Measurements from ENCODE around the gene ASGR2. TPM values are rescaled to one million over a fixed set of nuclear protein-coding genes. Genes with fewer than 3 reads are reported as not detected.
"Not testable (repeated sequence)": the region's sequence is repeated elsewhere in the genome, so short reads cannot be mapped to it uniquely, and the experiment has no call there.

ASGR2 gene
- total RNA-seq, 1 donor from 2014 or later = not detected

DNA sequence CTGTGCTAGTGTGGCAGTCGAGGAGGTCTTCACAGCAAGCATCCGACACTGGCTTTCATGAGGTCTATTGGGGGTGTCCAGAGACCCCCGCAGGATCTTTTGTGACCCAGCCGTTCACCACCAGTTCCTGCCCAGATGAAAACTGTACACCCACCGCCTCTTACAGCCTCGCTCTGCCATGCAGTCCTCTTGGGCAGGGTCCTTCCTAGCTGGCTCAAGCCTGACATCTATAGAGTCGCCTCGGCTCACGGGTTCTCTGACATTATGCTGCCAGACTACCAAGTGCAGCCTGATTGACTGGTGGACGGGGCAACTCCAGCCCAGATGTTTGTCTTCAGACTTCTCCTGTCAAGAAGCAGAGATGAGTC lies 20.0 kb downstream of the ASGR2 start:
- Histone ChIP-seq H3K9ac (no peak overlapping the region), H3K4me3 (no peak overlapping the region), H3K27ac (no peak overlapping the region), H3K9me3 (ENCODE audit: low read depth) (no peaks in the 10 kb centered on the region), H3F3A (ENCODE audit: low read depth) (no peaks in the 10 kb centered on the region), H3K4me2 (no peak overlapping the region), H3K79me2 (ENCODE audit: low read depth) (no peaks in the 10 kb centered on the region), H3K36me3 (no peaks in the 10 kb centered on the region), H3K27me3 (peaks cover 3% of the 10 kb centered on the region), H3K4me1 (no peaks in the 10 kb centered on the region), H2AFZ (replicated peaks) (no peak overlapping the region), H4K20me1 (ENCODE audit: low read depth) (no peaks in the 10 kb centered on the region)
- Mint-ChIP-seq H3K9me3 (peaks cover 10% of the 10 kb centered on the region), H3K36me3 (peaks cover 2% of the 10 kb centered on the region), H3K27ac (peak overlapping the region; percentile 24), H3K4me1 (peaks cover 7% of the 10 kb centered on the region), H3K4me3 (no peak overlapping the region), H3K27me3 (ENCODE audit: insufficient read depth, low read depth) (peaks cover 14% of the 10 kb centered on the region)
- TF ChIP-seq, protein P1, sequence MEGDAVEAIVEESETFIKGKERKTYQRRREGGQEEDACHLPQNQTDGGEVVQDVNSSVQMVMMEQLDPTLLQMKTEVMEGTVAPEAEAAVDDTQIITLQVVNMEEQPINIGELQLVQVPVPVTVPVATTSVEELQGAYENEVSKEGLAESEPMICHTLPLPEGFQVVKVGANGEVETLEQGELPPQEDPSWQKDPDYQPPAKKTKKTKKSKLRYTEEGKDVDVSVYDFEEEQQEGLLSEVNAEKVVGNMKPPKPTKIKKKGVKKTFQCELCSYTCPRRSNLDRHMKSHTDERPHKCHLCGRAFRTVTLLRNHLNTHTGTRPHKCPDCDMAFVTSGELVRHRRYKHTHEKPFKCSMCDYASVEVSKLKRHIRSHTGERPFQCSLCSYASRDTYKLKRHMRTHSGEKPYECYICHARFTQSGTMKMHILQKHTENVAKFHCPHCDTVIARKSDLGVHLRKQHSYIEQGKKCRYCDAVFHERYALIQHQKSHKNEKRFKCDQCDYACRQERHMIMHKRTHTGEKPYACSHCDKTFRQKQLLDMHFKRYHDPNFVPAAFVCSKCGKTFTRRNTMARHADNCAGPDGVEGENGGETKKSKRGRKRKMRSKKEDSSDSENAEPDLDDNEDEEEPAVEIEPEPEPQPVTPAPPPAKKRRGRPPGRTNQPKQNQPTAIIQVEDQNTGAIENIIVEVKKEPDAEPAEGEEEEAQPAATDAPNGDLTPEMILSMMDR (IDR thresholded peaks at IDR 0.05) = no peak
- TF ChIP-seq EZH2phosphoT487 (IDR thresholded peaks at IDR 0.05) = no peak
- no peak for DNase-seq (ENCODE audit: low spot score)

DNA sequence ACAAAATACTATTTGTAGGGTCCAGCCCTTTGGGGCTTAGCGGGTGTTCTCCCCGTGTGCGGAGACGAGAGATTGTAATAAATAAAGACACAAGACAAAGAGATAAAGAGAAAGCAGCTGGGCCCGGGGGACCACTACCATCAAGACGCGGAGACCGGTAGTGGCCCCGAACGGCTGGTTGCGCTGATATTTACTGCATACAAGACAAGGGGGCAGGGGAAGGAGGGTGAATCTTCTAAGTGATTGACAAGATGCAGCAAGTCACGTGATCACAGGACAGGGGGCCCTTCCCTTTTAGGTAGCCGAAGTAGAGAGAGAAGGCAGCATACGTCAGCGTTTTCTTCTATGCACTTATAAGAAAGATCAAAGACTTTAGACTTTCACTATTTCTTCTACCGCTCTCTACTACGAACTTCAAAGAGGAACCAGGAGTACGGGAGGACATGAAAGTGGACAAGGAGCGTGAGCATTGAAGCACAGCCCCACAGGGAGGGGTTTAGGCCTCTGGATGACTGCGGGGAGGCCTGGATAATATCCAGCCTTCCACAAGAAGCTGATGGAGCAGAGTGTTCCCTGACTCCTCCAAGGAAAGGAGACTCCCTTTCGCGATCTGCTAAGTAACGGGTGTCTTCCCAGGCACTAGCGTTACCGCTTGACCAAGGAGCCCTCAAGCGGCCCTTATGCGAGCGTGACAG lies 23.2 kb downstream of the ASGR2 start:
- not testable (repeated sequence) for H3K27me3 ChIP-seq; H3K36me3 Mint-ChIP-seq; H3K9ac ChIP-seq; H3F3A ChIP-seq (ENCODE audit: low read depth); DNase-seq (ENCODE audit: low spot score); H3K9me3 ChIP-seq (ENCODE audit: low read depth); H4K20me1 ChIP-seq (ENCODE audit: low read depth); H3K27me3 Mint-ChIP-seq (ENCODE audit: insufficient read depth, low read depth); H3K4me3 Mint-ChIP-seq; H3K4me3 ChIP-seq; H3K27ac ChIP-seq; H2AFZ ChIP-seq (replicated peaks); H3K4me1 ChIP-seq; H3K4me2 ChIP-seq; H3K79me2 ChIP-seq (ENCODE audit: low read depth); H3K36me3 ChIP-seq
- Mint-ChIP-seq H3K27ac (peak overlapping the region; percentile 33), H3K9me3 (peaks cover 12% of the 10 kb centered on the region), H3K4me1 (peaks cover 12% of the 10 kb centered on the region)

DNA sequence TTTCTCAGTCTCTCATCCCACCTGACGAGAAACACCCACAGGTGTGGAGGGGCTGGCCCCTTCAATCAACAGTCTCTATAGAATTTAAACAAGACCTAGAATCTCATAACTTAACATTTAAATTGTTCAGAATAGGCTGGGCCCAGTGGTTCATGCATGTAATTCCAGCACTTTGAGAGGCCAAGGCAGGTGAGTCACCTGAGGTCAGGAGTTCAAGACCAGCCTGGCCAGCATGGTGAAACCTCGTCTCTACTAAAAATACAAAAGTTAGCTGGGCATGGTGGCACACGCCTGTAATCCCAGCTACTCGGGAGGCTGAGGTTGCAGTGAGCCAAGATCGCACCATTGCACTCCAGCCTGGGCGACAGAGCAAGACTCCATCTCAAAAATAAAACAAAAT lies 25.1 kb downstream of the ASGR2 start:
- not testable (repeated sequence) for H2AFZ ChIP-seq (replicated peaks); H3K36me3 Mint-ChIP-seq; H4K20me1 ChIP-seq (ENCODE audit: low read depth); H3K4me3 ChIP-seq; H3F3A ChIP-seq (ENCODE audit: low read depth); H3K9ac ChIP-seq; H3K4me2 ChIP-seq; H3K9me3 ChIP-seq (ENCODE audit: low read depth); H3K27me3 ChIP-seq; H3K27ac ChIP-seq; H3K4me3 Mint-ChIP-seq; H3K4me1 ChIP-seq; H3K27me3 Mint-ChIP-seq (ENCODE audit: insufficient read depth, low read depth); H3K27ac Mint-ChIP-seq; H3K36me3 ChIP-seq; H3K79me2 ChIP-seq (ENCODE audit: low read depth); DNase-seq (ENCODE audit: low spot score)
- Mint-ChIP-seq H3K9me3 (peaks cover 12% of the 10 kb centered on the region), H3K4me1 (peaks cover 12% of the 10 kb centered on the region)

DNA sequence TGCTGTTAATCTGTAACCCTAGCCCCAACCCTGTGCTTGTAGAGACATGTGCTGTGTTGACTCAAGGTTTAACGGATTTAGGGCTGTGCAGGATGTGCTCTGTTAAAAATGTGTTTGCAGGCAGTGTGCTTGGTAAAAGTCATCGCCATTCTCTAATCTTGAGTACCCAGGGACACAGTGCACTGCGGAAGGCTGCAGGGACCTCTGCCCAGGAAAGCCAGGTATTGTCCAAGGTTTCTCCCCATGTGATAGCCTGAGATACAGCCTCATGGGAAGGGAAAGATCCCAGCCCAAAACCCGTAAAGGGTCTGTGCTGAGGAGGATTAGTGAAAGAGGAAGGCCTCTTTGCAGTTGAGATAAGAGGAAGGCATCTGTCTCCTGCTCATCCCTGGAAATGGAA lies 26.2 kb downstream of the ASGR2 start:
- H3K36me3 Mint-ChIP-seq; H3K27ac ChIP-seq; H4K20me1 ChIP-seq (ENCODE audit: low read depth); H3K4me2 ChIP-seq; H3K4me3 ChIP-seq; H3K27ac Mint-ChIP-seq; H3K4me1 ChIP-seq; H3K27me3 Mint-ChIP-seq (ENCODE audit: insufficient read depth, low read depth); H3K36me3 ChIP-seq; H3K9me3 ChIP-seq (ENCODE audit: low read depth); H3K27me3 ChIP-seq; H3F3A ChIP-seq (ENCODE audit: low read depth); H3K4me3 Mint-ChIP-seq; DNase-seq (ENCODE audit: low spot score); H3K9ac ChIP-seq; H3K79me2 ChIP-seq (ENCODE audit: low read depth): not testable (repeated sequence)
- Mint-ChIP-seq H3K4me1 (peaks cover 12% of the 10 kb centered on the region), H3K9me3 (peaks cover 12% of the 10 kb centered on the region)
- H2AFZ ChIP-seq (replicated peaks) = peak overlapping the region; percentile 47

DNA sequence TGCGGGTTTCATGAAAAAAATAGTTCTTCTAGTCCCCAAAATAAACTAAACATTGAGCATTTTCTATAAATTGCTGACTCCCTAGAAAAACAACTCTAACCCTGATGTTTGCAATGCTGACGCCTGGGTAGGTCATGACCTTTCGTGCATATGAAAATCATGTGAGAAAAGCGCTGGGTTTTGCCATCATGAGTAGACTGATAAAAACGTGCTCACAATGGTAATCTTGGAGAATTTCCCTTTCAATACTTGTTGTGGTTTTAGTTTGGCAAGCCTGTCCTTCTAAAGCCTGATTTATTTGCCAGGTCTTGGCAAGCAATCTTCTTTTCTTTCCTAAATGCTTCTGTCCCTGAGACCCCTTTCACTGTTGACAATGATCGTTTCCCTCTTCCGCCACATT lies 30.5 kb downstream of the ASGR2 start:
- peaks cover 16% of the 10 kb centered on the region for H3K27me3 Mint-ChIP-seq (ENCODE audit: insufficient read depth, low read depth)
- no peak overlapping the region for H3K4me2 ChIP-seq
- no peaks in the 10 kb centered on the region for H3K36me3 Mint-ChIP-seq
- no peak overlapping the region for H2AFZ ChIP-seq (replicated peaks)
- no peak overlapping the region for H3K9ac ChIP-seq
- DNase-seq (ENCODE audit: low spot score) = no peak
- H3K27ac ChIP-seq = no peak overlapping the region
- H3K36me3 ChIP-seq = no peaks in the 10 kb centered on the region
- TF ChIP-seq EZH2 (IDR thresholded peaks at IDR 0.05) (no peak), EZH2phosphoT487 (IDR thresholded peaks at IDR 0.05) (no peak)
- TF ChIP-seq, protein P1 (IDR thresholded peaks at IDR 0.05) = no peak
- peaks cover 9% of the 10 kb centered on the region for H3K9me3 Mint-ChIP-seq
- no peak overlapping the region for H3K4me3 ChIP-seq
- no peaks in the 10 kb centered on the region for H3K27me3 ChIP-seq
- no peak overlapping the region for H3K27ac Mint-ChIP-seq
- no peaks in the 10 kb centered on the region for H4K20me1 ChIP-seq (ENCODE audit: low read depth)
- no peaks in the 10 kb centered on the region for H3K4me1 ChIP-seq
- H3K79me2 ChIP-seq (ENCODE audit: low read depth) = no peaks in the 10 kb centered on the region
- no peak overlapping the region for H3K4me3 Mint-ChIP-seq
- peaks cover 5% of the 10 kb centered on the region for H3K4me1 Mint-ChIP-seq
- H3F3A ChIP-seq (ENCODE audit: low read depth) = no peaks in the 10 kb centered on the region
- H3K9me3 ChIP-seq (ENCODE audit: low read depth) = no peaks in the 10 kb centered on the region

Measured in neural progenitor cell (in vitro differentiated cells).